ENCODE results near the gene TCEAL5.
"Not testable (repeated sequence)": the region's sequence is repeated elsewhere in the genome, so short reads cannot be mapped to it uniquely, and the experiment has no call there.

The TCEAL5 gene

GRCh38 chrX:103233263-103233662 lies 43.3 kb downstream of the TCEAL5 start:
- no peak for DNase-seq

- DNase-seq, result not testable (repeated sequence)
These were observed 50.6 kb downstream of the TCEAL5 start for GRCh38 chrX:103225918-103226317.

Data from fibroblast of skin of abdomen (primary cell).